Thyroid gland (tissue), 4 donors: ENCODE results near the gene DYRK1A.

Experiments used
- CTCF ChIP-seq, 6 experiments: fragments of 200-600 bp in 3 of 6; fragments of 450-650 bp in 3 of 6; sonication (generic) in 3 of 6; IDR thresholded peaks; one replicate each; pipeline ENCODE4 v1.5.1; 2016 to 2019; ENCODE audit warnings: antibody characterized with exemption in 6 of 6, mild to moderate bottlenecking in 2 of 6, inconsistent platforms in 1 of 6, moderate library complexity in 1 of 6
- POLR2A ChIP-seq, 2 donors: fragments of 450-650 bp; IDR thresholded peaks; one replicate each; pipeline ENCODE4 v1.6.1; 2017; ENCODE audit warnings: antibody characterized with exemption in 2 of 2, mild to moderate bottlenecking in 2 of 2, moderate library complexity in 1 of 2

DNA sequence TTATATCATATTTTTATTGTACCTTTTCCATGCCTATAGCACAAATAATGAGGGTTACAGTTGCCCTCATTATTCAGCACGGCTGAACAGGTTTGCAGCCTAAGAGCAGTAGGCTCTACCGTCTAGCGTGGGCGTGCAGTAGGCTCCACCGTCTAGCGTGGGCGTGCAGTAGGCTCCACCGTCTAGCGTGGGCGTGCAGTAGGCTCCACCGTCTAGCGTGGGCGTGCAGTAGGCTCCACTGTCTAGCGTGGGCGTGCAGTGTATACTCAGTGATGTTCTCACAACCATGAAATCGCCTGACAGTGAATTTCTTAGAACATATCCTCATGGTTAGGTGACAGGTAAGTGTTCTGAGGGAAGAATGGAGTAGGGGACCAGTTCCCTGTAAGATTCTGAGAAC, 84.9 kb downstream of the DYRK1A start:
- no peak for TF ChIP-seq CTCF (IDR thresholded peaks at IDR 0.05)
- no peak for TF ChIP-seq POLR2A (IDR thresholded peaks at IDR 0.05)
